Upper lobe of left lung (tissue), 4 donors: Measurements from ENCODE around the gene TRIM72.
"Not testable (repeated sequence)": the region's sequence is repeated elsewhere in the genome, so short reads cannot be mapped to it uniquely, and the experiment has no call there.

Source experiments
- CTCF ChIP-seq, 6 experiments: fragments of 450-650 bp in 4 of 6; fragments of 200-600 bp in 2 of 6; sonication (generic) in 2 of 6; IDR thresholded peaks; one replicate each; pipeline ENCODE4 v1.5.1; 2016 to 2019; ENCODE audit warnings: antibody characterized with exemption in 6 of 6
- POLR2A ChIP-seq, 4 donors: fragments of 450-650 bp; IDR thresholded peaks; one replicate each; pipeline ENCODE4 v1.5.1; 2016 to 2017; ENCODE audit warnings: antibody characterized with exemption in 4 of 4, mild to moderate bottlenecking in 2 of 4
- POLR2AphosphoS5 ChIP-seq, 2 donors: sonication (generic); formaldehyde crosslinking; IDR thresholded peaks; one replicate each; pipeline ENCODE4 v1.5.1; 2017; ENCODE audit warnings: antibody characterized with exemption in 2 of 2

GRCh38 chr16:31200111-31200510 is 13.8 kb upstream of the TRIM72 start:
- TF ChIP-seq CTCF, POLR2A, POLR2AphosphoS5 (IDR thresholded peaks at IDR 0.05): not testable (repeated sequence)
